Breast epithelium (tissue), 3 donors: Measurements from ENCODE around the gene EML2.

ENCODE experiments used
- POLR2A ChIP-seq: fragments of 450-650 bp; IDR thresholded peaks from one replicate; pipeline ENCODE4 v1.6.1; 2016; ENCODE audit warnings: antibody characterized with exemption, mild to moderate bottlenecking, moderate library complexity
- POLR2AphosphoS5 ChIP-seq, 3 donors: sonication (generic); formaldehyde crosslinking; IDR thresholded peaks; one replicate each; pipeline ENCODE4 v1.6.1; 2017; ENCODE audit warnings: antibody characterized with exemption in 3 of 3
- TF ChIP-seq, protein P1 (sequence below), 3 donors: fragments of 450-650 bp; IDR thresholded peaks; one replicate each; pipeline ENCODE4 v1.5.1; 2016 to 2017; ENCODE audit warnings: antibody characterized with exemption in 3 of 3, mild to moderate bottlenecking in 3 of 3, moderate library complexity in 3 of 3

DNA sequence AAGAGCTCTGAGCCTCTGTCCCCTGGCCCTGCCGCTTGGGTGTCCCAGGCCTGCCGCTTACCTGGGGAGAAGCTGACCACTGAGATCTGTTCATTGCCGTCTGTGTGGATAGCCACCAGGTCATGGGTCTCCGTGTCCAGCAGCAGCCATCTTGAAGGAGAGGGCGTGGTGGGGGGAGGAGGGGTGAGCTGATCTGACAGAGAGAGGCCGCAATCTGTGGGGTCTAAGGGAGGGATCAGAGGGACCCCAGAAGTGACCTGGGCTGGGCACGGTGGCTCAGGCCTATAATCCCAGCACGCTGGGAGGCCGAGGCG, 22.5 kb downstream of the EML2 start:
- TF ChIP-seq, protein P1, sequence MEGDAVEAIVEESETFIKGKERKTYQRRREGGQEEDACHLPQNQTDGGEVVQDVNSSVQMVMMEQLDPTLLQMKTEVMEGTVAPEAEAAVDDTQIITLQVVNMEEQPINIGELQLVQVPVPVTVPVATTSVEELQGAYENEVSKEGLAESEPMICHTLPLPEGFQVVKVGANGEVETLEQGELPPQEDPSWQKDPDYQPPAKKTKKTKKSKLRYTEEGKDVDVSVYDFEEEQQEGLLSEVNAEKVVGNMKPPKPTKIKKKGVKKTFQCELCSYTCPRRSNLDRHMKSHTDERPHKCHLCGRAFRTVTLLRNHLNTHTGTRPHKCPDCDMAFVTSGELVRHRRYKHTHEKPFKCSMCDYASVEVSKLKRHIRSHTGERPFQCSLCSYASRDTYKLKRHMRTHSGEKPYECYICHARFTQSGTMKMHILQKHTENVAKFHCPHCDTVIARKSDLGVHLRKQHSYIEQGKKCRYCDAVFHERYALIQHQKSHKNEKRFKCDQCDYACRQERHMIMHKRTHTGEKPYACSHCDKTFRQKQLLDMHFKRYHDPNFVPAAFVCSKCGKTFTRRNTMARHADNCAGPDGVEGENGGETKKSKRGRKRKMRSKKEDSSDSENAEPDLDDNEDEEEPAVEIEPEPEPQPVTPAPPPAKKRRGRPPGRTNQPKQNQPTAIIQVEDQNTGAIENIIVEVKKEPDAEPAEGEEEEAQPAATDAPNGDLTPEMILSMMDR (IDR thresholded peaks at IDR 0.05) = no peak
- TF ChIP-seq POLR2AphosphoS5 (IDR thresholded peaks at IDR 0.05) = no peak
- TF ChIP-seq POLR2A = no peak
